H9 (cell line): ENCODE results near the gene C17orf75. TPM values are rescaled to one million over a fixed set of nuclear protein-coding genes. Genes with fewer than 3 reads are reported as not detected.
A peak's percentile ranks its signal among the peaks of the same experiment; 100 is the strongest.

Source experiments
- DNase-seq: peaks from one replicate; pipeline ENCODE4 v3.0.0-alpha.2; 2017
- H2AFZ ChIP-seq: one replicate; pipeline ENCODE4 v1.6.1; 2013; ENCODE audit warnings: mild to moderate bottlenecking, low read length, control low read depth, moderate library complexity
- H2AK5ac ChIP-seq: 2 replicates; pipeline ENCODE4 v1.6.1; 2013; ENCODE audit warnings: low read length, control low read depth, mixed read lengths; ENCODE audit not compliant: insufficient read length
- H2BK120ac ChIP-seq: one replicate; pipeline ENCODE4 v1.6.1; 2013; ENCODE audit warnings: low read depth, mild to moderate bottlenecking, low read length, control low read depth, inconsistent platforms; ENCODE audit not compliant: poor library complexity, severe bottlenecking
- H2BK12ac ChIP-seq: 2 replicates; pipeline ENCODE4 v1.6.1; 2013; ENCODE audit warnings: low read length, control low read depth, mixed read lengths, low read depth; ENCODE audit not compliant: insufficient read length
- H2BK15ac ChIP-seq: 2 replicates; pipeline ENCODE4 v1.6.1; 2013; ENCODE audit warnings: low read depth, low read length, control low read depth
- H2BK20ac ChIP-seq: one replicate; pipeline ENCODE4 v1.6.1; 2013; ENCODE audit warnings: low read depth, mild to moderate bottlenecking, low read length, control low read depth, inconsistent platforms; ENCODE audit not compliant: poor library complexity, severe bottlenecking
- H2BK5ac ChIP-seq: 2 replicates; pipeline ENCODE4 v1.6.1; 2013; ENCODE audit warnings: low read length, control low read depth, mixed read lengths; ENCODE audit not compliant: insufficient read length
- H3K14ac ChIP-seq: 2 replicates; pipeline ENCODE4 v1.6.1; 2013; ENCODE audit warnings: low read length, control low read depth; ENCODE audit not compliant: insufficient read depth
- H3K18ac ChIP-seq: 2 replicates; pipeline ENCODE4 v1.6.1; 2013; ENCODE audit warnings: low read depth, mild to moderate bottlenecking, mixed read lengths, low read length, control low read depth; ENCODE audit not compliant: insufficient read length
- H3K23ac ChIP-seq: 2 replicates; pipeline ENCODE4 v1.6.1; 2013; ENCODE audit warnings: low read length, control low read depth, mixed read lengths, low read depth; ENCODE audit not compliant: insufficient read length
- H3K23me2 ChIP-seq: 2 replicates; pipeline ENCODE4 v1.6.1; 2013; ENCODE audit warnings: low read depth, mild to moderate bottlenecking, mixed read lengths, low read length, control low read depth; ENCODE audit not compliant: insufficient read length, poor library complexity, severe bottlenecking
- H3K27ac ChIP-seq: 2 replicates; pipeline ENCODE4 v1.5.1; 2013; ENCODE audit warnings: low read length, control low read depth, mixed read lengths, low read depth; ENCODE audit not compliant: insufficient read length
- H3K27me3 ChIP-seq: 2 replicates; pipeline ENCODE4 v1.6.1; 2013; ENCODE audit warnings: low read length, control low read depth, inconsistent platforms; ENCODE audit not compliant: insufficient read depth
- H3K4ac ChIP-seq: 2 replicates; pipeline ENCODE4 v1.6.1; 2013; ENCODE audit warnings: low read depth, mild to moderate bottlenecking, control low read depth, inconsistent platforms, low read length, moderate library complexity
- H3K4me1 ChIP-seq: 2 replicates; pipeline ENCODE4 v1.6.1; 2013; ENCODE audit warnings: low read length, control low read depth, inconsistent platforms; ENCODE audit not compliant: insufficient read depth
- H3K4me2 ChIP-seq: 2 replicates; pipeline ENCODE4 v1.6.1; 2013; ENCODE audit warnings: low read length, control low read depth, mixed read lengths; ENCODE audit not compliant: insufficient read length, insufficient read depth
- H3K56ac ChIP-seq: 2 replicates; pipeline ENCODE4 v1.6.1; 2013; ENCODE audit warnings: low read depth, mild to moderate bottlenecking, mixed read lengths, low read length, control low read depth; ENCODE audit not compliant: insufficient read length
- H3K79me1 ChIP-seq: 2 replicates; pipeline ENCODE4 v1.6.1; 2013; ENCODE audit warnings: low read depth, mild to moderate bottlenecking, moderate library complexity, low read length, control low read depth, inconsistent platforms; ENCODE audit not compliant: insufficient read depth, poor library complexity, severe bottlenecking
- H3K79me2 ChIP-seq: 2 replicates; pipeline ENCODE4 v1.6.1; 2013; ENCODE audit warnings: low read length, control low read depth, inconsistent platforms; ENCODE audit not compliant: insufficient read depth
- H3K9ac ChIP-seq: 2 replicates; pipeline ENCODE4 v1.6.1; 2013; ENCODE audit warnings: low read length, control low read depth, mixed read lengths; ENCODE audit not compliant: insufficient read length; ENCODE audit errors: extremely low read depth
- H3K9me3 ChIP-seq: one replicate; pipeline ENCODE4 v1.6.1; 2013; ENCODE audit warnings: low read depth, low read length, inconsistent platforms; ENCODE audit not compliant: control insufficient read depth
- H3T11ph ChIP-seq: one replicate; pipeline ENCODE4 v1.6.1; 2013; ENCODE audit warnings: mild to moderate bottlenecking, low read length, control low read depth, inconsistent platforms
- H4K20me1 ChIP-seq: one replicate; pipeline ENCODE4 v1.6.1; 2013; ENCODE audit not compliant: control insufficient read depth, insufficient read length, insufficient read depth
- H4K5ac ChIP-seq: 2 replicates; pipeline ENCODE4 v1.6.1; 2013; ENCODE audit warnings: low read depth, mild to moderate bottlenecking, mixed read lengths, low read length, control low read depth; ENCODE audit not compliant: insufficient read length
- H4K8ac ChIP-seq: replicated peaks from 2 replicates; pipeline ENCODE4 v1.6.1; 2013; ENCODE audit warnings: low read length, control low read depth, mixed read lengths, low read depth; ENCODE audit not compliant: insufficient read length
- H4K91ac ChIP-seq: 2 replicates; pipeline ENCODE4 v1.6.1; 2013; ENCODE audit warnings: low read depth, mild to moderate bottlenecking, moderate library complexity, mixed read lengths, low read length, control low read depth; ENCODE audit not compliant: insufficient read length
- H3K27ac Mint-ChIP-seq, 3 experiments: 2 replicates in 2 of 3; 3 replicates in 1 of 3; pipeline ENCODE4 v1.8.0; 2020 to 2021; ENCODE audit warnings: mixed read lengths in 3 of 3, mild to moderate bottlenecking in 1 of 3, moderate library complexity in 1 of 3
- H3K27me3 Mint-ChIP-seq: 2 replicates; pipeline ENCODE4 v1.8.0; 2021; ENCODE audit warnings: low read depth, mild to moderate bottlenecking, moderate library complexity, mixed read lengths
- H3K36me3 Mint-ChIP-seq, 3 experiments: 2 replicates in 2 of 3; 3 replicates in 1 of 3; pipeline ENCODE4 v1.8.0; 2020 to 2021; ENCODE audit warnings: low read depth in 3 of 3, mixed read lengths in 3 of 3; ENCODE audit not compliant: insufficient read depth in 1 of 3
- H3K4me1 Mint-ChIP-seq, 2 experiments: 2 replicates each; pipeline ENCODE4 v1.8.0; 2020; ENCODE audit warnings: mixed read lengths in 2 of 2
- H3K4me3 Mint-ChIP-seq, 2 experiments: 2 replicates in 1 of 2; 3 replicates in 1 of 2; pipeline ENCODE4 v1.8.0; 2020 to 2021; ENCODE audit warnings: mild to moderate bottlenecking in 2 of 2, mixed read lengths in 2 of 2, moderate library complexity in 1 of 2
- H3K9me3 Mint-ChIP-seq, 2 experiments: 2 replicates in 1 of 2; 3 replicates in 1 of 2; pipeline ENCODE4 v1.8.0; 2020; ENCODE audit warnings: mild to moderate bottlenecking in 2 of 2, mixed read lengths in 2 of 2, moderate library complexity in 1 of 2
- CTCF ChIP-seq: fragments of 200-600 bp; sonication (generic); conservative IDR thresholded peaks from 3 replicates; pipeline ENCODE4 v1.8.0; 2021; ENCODE audit warnings: antibody characterized with exemption, mild to moderate bottlenecking
- WGBS: extraction: QIAGEN DNeasy Blood & Tissue Kit; methylation state at CpG from one replicate; pipeline ENCODE4 v1.1.7; 2013; ENCODE audit warnings: missing lambda C conversion rate, low lambda C conversion rate, mixed read lengths; ENCODE audit not compliant: insufficient read length; ENCODE audit errors: extremely low coverage; 5-methylcytosine and 5-hydroxymethylcytosine counted together
- total RNA-seq: library from RNA; stranded (reverse); gene quantifications from 2 replicates; pipeline ENCODE4 v1.2.1, GENCODE V29; 2021

The C17orf75 gene
- total RNA-seq, 1 experiment from 2014 or later = 40.4 TPM

- Histone ChIP-seq H3K27ac (peak within 1 kb of the TSS; percentile 93), H2BK5ac (peak within 1 kb of the TSS; percentile 95), H3K27me3 (no peaks in the 10 kb centered on the region), H3K4me1 (no peaks in the 10 kb centered on the region; the same call in 1 of the 2 replicates), H4K91ac (peak within 1 kb of the TSS; percentile 39), H2BK12ac (peak within 1 kb of the TSS; percentile 38), H3K14ac (peak within 1 kb of the TSS; percentile 98), H3K79me1 (no peaks in the 10 kb centered on the region), H3K56ac (peak within 1 kb of the TSS; percentile 97), H3K9me3 (no peaks in the 10 kb centered on the region), H2BK120ac (peak within 1 kb of the TSS; percentile 86), H4K8ac (peak within 1 kb of the TSS; percentile 86), H3K18ac (peak within 1 kb of the TSS; percentile 98), H2BK15ac (no peak within 1 kb of the TSS), H3K4me2 (peak within 1 kb of the TSS; percentile 73), H3K23ac (no peak within 1 kb of the TSS), H2AK5ac (no peak within 1 kb of the TSS), H3K79me2 (peaks cover 42% of the 10 kb centered on the region), H3T11ph (peak within 1 kb of the TSS; percentile 78), H4K5ac (peak within 1 kb of the TSS; percentile 93), H3K4ac (peak within 1 kb of the TSS; percentile 71; the same call in 1 of the 2 replicates), H3K9ac (peak within 1 kb of the TSS; percentile 100), H4K20me1 (no peaks in the 10 kb centered on the region), H3K23me2 (peaks cover 5% of the 10 kb centered on the region), H2AFZ (peak within 1 kb of the TSS; percentile 42), H2BK20ac (no peak within 1 kb of the TSS)
- H3K4me3 Mint-ChIP-seq = peak within 1 kb of the TSS; percentile 99
- H3K36me3 Mint-ChIP-seq = peaks cover 35 to 48% (median 47%) of the 10 kb centered on the region in 3 experiments
- TF ChIP-seq CTCF = no peak
- H3K27me3 Mint-ChIP-seq = no peaks in the 10 kb centered on the region; the same call in 1 of the 2 replicates
- peak; percentile 97 for DNase-seq
- H3K9me3 Mint-ChIP-seq = peaks cover 2 to 6% of the 10 kb centered on the region in 2 experiments; a peak in 3 of 5 replicates
- H3K27ac Mint-ChIP-seq = peak within 1 kb of the TSS; percentile 100
- no CpG with 5 or more reads among the region's 47 CpGs for WGBS
- peaks cover 15 to 32% of the 10 kb centered on the region in 2 experiments for H3K4me1 Mint-ChIP-seq
These were observed 8.1 kb upstream of the C17orf75 start, which contains the start of gene ZNF207 for GRCh38 chr17:32349854-32350665. Gene ZNF207 (plus strand): TSS chr17:32350157. CDS start chr17:32350286, 129 bp downstream.
